LNCaP clone FGC (cell line): Measurements from ENCODE around the gene ZNF333.

Source experiments
- DNase-seq: peaks from one replicate; pipeline ENCODE4 v3.0.0-alpha.2; 2011; ENCODE audit warnings: low read depth
- H3K4me3 ChIP-seq: 2 replicates; pipeline ENCODE4 v1.5.1; 2011; ENCODE audit warnings: mild to moderate bottlenecking, low read depth, low read length, control low read depth
- TF ChIP-seq, protein P1 (sequence below): IDR thresholded peaks from 2 replicates; pipeline ENCODE4 v1.5.1; 2012; ENCODE audit warnings: mild to moderate bottlenecking; ENCODE audit not compliant: control insufficient read depth, insufficient read depth; ENCODE audit errors: extremely low read depth

The ZNF333 gene

DNA sequence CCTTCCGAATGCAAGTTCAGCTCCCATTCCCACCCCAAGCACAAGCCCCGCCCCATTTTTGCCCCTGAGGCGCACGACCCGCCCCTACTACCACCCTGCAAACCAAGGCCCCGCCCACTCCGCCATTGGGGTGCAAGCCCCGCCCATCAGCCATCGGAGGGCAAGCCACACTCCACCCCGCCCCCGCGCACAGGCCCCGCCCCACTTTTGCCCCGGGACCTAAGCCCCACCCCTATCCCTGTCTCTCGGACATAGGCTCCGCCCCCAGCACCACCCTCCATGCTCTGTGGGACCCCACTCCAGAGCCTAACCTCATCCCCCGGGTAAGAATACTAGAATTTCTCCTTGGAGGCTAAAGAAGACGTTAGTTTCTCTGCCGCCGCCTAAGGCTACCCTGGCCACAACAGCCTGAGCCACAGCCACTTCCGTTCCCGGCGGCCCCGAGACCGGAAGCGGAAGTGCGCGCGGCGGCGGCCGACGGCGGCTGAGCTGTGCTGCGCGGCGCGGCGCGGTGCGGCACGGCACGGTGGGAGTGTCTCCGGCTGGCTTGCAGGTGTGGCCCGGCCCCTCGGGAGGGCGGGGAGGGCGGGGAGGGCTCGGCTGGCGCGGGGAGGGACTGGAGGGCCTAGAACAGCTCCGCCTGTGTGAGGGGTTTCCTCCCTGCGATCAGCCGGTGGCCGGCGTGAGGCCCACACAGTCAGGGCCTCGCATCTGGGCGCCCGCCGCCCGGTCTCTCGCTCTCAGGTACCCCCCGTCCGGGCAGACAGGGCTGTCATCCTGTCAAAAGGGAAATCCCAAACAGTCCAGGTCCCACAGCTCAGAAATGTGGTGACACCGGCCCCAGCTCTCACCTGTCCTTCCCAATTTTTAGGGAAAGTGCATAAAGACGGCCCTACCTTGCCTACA lies at the start of gene ZNF333:
ZNF333 (plus strand) TSS at position 451 of the 906 bp plus-strand sequence. CDS start 3,444 bp downstream, outside the sequence.
- H3K4me3 ChIP-seq, result peak within 1 kb of the TSS; percentile 91
- TF ChIP-seq, protein P1, sequence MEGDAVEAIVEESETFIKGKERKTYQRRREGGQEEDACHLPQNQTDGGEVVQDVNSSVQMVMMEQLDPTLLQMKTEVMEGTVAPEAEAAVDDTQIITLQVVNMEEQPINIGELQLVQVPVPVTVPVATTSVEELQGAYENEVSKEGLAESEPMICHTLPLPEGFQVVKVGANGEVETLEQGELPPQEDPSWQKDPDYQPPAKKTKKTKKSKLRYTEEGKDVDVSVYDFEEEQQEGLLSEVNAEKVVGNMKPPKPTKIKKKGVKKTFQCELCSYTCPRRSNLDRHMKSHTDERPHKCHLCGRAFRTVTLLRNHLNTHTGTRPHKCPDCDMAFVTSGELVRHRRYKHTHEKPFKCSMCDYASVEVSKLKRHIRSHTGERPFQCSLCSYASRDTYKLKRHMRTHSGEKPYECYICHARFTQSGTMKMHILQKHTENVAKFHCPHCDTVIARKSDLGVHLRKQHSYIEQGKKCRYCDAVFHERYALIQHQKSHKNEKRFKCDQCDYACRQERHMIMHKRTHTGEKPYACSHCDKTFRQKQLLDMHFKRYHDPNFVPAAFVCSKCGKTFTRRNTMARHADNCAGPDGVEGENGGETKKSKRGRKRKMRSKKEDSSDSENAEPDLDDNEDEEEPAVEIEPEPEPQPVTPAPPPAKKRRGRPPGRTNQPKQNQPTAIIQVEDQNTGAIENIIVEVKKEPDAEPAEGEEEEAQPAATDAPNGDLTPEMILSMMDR, result no peak
- DNase-seq, result peak; percentile 50

DNA sequence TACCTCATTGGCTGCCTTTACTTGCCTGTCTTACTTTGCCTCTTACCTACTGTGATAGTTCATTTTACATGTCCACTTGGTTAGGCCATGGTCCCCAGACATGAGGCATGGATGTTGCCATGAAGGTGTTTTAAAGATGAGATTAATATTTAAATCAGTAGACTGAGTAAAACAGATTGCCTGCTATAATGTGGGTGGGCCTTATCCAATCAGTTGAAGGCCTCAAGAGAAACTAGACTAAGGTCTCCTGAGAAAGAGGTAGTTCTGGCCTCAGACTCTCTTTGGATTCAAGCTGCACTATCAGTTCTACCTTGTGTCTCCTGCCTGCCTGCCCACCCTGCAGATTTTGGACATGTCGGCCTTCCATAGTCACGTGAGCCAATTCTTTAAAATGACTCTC lies 41.3 kb upstream of the ZNF333 start:
- TF ChIP-seq, protein P1, result no peak
- no peak overlapping the region for H3K4me3 ChIP-seq
- DNase-seq, result no peak

DNA sequence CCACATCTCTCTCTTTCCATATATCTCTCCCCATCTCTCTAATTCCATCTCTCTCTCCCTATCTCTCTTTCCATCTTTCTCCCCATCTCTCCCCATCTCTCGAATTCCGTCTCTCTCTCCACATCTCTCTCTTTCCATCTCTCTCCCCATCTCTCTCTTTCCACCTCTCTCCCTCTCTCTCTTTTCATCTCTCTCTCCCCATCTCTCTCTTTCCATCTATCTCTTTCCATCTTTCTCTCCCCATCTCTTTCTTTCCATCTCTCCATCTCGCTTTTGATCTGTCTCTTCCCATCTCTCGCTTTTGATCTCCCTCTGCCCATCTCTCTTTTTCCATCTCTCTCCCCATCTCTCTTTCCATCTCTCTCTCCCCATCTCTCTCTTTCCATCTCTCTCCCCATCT lies 40.8 kb upstream of the ZNF333 start:
- no peak overlapping the region for H3K4me3 ChIP-seq
- TF ChIP-seq, protein P1, result no peak
- no peak for DNase-seq

DNA sequence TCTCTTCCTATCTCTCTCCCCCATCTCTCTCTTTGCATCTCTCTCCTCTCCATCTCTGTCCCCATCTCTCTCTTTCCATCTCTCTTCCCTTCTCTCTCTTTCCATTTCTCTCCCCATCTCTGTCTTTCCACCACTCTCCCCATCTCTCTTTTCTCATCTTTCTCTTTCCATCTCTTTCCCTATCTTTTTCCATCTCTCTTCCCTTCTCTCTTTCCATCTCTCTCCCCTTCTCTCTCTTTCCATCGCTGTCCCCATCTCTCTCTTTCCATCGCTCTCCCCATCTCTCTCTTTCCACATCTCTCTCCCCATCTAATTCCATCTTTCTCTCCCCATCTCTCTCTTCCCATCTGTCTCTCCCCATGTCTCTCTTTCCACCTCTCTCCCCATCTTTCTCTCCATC lies 39.7 kb upstream of the ZNF333 start:
- no peak for DNase-seq
- TF ChIP-seq, protein P1, result no peak
- H3K4me3 ChIP-seq, result no peak overlapping the region

DNA sequence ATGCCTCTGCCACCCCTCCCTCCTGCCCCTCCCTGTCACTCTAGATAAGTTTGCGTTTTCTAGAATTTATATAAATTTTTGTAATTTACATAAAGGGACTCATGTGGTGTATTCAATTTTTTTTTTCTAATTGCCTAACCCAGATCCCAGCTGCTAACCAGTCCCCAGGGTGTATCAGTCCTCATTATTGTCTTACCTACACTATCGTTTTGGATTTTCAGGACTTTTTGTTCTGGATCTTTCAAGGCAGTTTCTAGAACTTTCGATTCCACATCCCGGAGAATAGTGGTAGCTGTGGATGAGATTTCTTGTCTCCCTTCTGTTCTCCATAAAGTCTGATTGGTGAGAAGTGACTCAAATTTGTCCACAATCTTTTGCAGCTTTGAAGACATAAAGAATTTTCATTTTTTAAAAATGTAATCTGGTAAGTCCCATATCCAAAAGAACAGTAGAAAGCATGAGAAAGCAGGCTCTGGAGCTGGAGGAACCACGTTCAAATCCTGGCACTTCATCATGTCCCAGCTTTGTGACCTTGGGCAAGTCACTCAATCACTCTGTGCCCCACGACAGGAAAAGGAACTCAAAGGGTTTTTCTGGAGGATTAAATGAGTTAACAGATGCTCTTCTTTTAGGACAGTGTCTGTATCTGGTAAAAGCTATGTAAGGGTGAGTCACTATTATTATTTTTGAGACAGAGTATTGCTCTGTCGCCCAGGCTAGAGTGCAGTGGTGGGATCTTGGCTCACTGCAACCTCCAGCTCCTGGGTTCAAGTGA lies 34.9 kb upstream of the ZNF333 start:
- no peak overlapping the region for H3K4me3 ChIP-seq
- TF ChIP-seq, protein P1, result no peak
- no peak for DNase-seq

GRCh38 chr19:14655726-14656125 lies 34.1 kb upstream of the ZNF333 start:
- no peak for DNase-seq
- TF ChIP-seq, protein P1, result no peak
- no peak overlapping the region for H3K4me3 ChIP-seq
